GM23248 (cell line): ENCODE results near the gene MRPL46. TPM values are rescaled to one million over a fixed set of nuclear protein-coding genes. Genes with fewer than 3 reads are reported as not detected.

Experiments
- DNase-seq: peaks from one replicate; pipeline ENCODE4 v3.0.0-alpha.2; 2015
- H2AFZ ChIP-seq: fragments of 200-600 bp; sonication (generic); 2 replicates; pipeline ENCODE4 v1.6.1; 2016; ENCODE audit warnings: antibody characterized with exemption
- H3F3A ChIP-seq: fragments of 200-600 bp; sonication (generic); 2 replicates; pipeline ENCODE4 v1.6.1; 2016; ENCODE audit warnings: mild to moderate bottlenecking, antibody characterized with exemption, mixed run types; ENCODE audit not compliant: insufficient read depth
- H3K27ac ChIP-seq: fragments of 200-600 bp; sonication (generic); 2 replicates; pipeline ENCODE4 v1.5.1; 2016; ENCODE audit warnings: mild to moderate bottlenecking
- H3K27me3 ChIP-seq: fragments of 200-600 bp; sonication (generic); replicated peaks from 2 replicates; pipeline ENCODE4 v1.6.1; 2016; ENCODE audit warnings: mild to moderate bottlenecking; ENCODE audit not compliant: insufficient read depth
- H3K36me3 ChIP-seq: fragments of 200-600 bp; sonication (generic); 2 replicates; pipeline ENCODE4 v1.6.1; 2016; ENCODE audit warnings: low read depth, mild to moderate bottlenecking
- H3K4me1 ChIP-seq: fragments of 200-600 bp; sonication (generic); 2 replicates; pipeline ENCODE4 v1.6.1; 2016; ENCODE audit warnings: mild to moderate bottlenecking; ENCODE audit not compliant: insufficient read depth
- H3K4me2 ChIP-seq: fragments of 200-600 bp; sonication (generic); one replicate; pipeline ENCODE4 v1.6.1; 2016; ENCODE audit warnings: mild to moderate bottlenecking; ENCODE audit not compliant: unreplicated experiment
- H3K4me3 ChIP-seq: fragments of 200-600 bp; sonication (generic); 2 replicates; pipeline ENCODE4 v1.5.1; 2016; ENCODE audit warnings: mild to moderate bottlenecking
- H3K79me2 ChIP-seq: fragments of 200-600 bp; sonication (generic); 2 replicates; pipeline ENCODE4 v1.6.1; 2016; ENCODE audit warnings: mild to moderate bottlenecking; ENCODE audit not compliant: insufficient read depth
- H3K9ac ChIP-seq: fragments of 200-600 bp; sonication (generic); 2 replicates; pipeline ENCODE4 v1.6.1; 2016; ENCODE audit warnings: mild to moderate bottlenecking
- H3K9me2 ChIP-seq: fragments of 200-600 bp; sonication (generic); 2 replicates; pipeline ENCODE4 v1.6.1; 2016; ENCODE audit warnings: mixed run types, mild to moderate bottlenecking, moderate library complexity; ENCODE audit not compliant: insufficient read depth
- H3K9me3 ChIP-seq: fragments of 200-600 bp; sonication (generic); one replicate; pipeline ENCODE4 v1.6.1; 2017; ENCODE audit warnings: low read depth
- H4K20me1 ChIP-seq: fragments of 200-600 bp; sonication (generic); 2 replicates; pipeline ENCODE4 v1.6.0; 2016; ENCODE audit not compliant: insufficient read depth
- EZH2 ChIP-seq: fragments of 200-600 bp; sonication (generic); IDR thresholded peaks from 2 replicates; pipeline ENCODE4 v1.6.1; 2018; ENCODE audit warnings: antibody characterized with exemption, mild to moderate bottlenecking; ENCODE audit not compliant: insufficient read depth, poor library complexity, severe bottlenecking
- EZH2phosphoT487 ChIP-seq: fragments of 200-600 bp; sonication (generic); IDR thresholded peaks from 2 replicates; pipeline ENCODE4 v1.6.1; 2018; ENCODE audit warnings: antibody characterized with exemption, moderate library complexity, mild to moderate bottlenecking, low read depth; ENCODE audit not compliant: insufficient read depth
- WGBS, 2 experiments: methylation state at CpG; one replicate each; pipeline ENCODE4 v1.1.6; 2015 to 2017; ENCODE audit warnings: low lambda C conversion rate in 2 of 2, low coverage in 1 of 2; ENCODE audit errors: missing lambda C conversion rate in 2 of 2; 5-methylcytosine and 5-hydroxymethylcytosine counted together
- in situ Hi-C: fragments of 300-500 bp; cut with MboI; formaldehyde crosslinking; loops from 2 replicates; pipeline ENCODE4 v1.15.0; 2020
- polyA plus RNA-seq: library from polyadenylated mRNA; unstranded; fragments of >200 nt; fragmentation: Nextera tagmentation; extraction: Ambion mirVana; gene quantifications from 2 replicates; pipeline ENCODE4 v1.2.1, GENCODE V29; 2016
- total RNA-seq: library from RNA; depleted of rRNA; stranded (reverse); fragments of >200 nt; shearing (Covaris generic); gene quantifications from 2 replicates; pipeline ENCODE4 v1.2.3, GENCODE V29; 2014

Gene MRPL46
- total and polyA plus RNA-seq, 2 experiments from 2014 or later: 14.6 to 38.4 TPM

- no peak overlapping the region for H3K9ac ChIP-seq
- no peaks in the 10 kb centered on the region for H3K79me2 ChIP-seq
- no peaks in the 10 kb centered on the region for H3K9me2 ChIP-seq
- no peaks in the 10 kb centered on the region for H4K20me1 ChIP-seq
- DNase-seq: no peak
- H3F3A ChIP-seq: no peaks in the 10 kb centered on the region
- H2AFZ ChIP-seq: no peak overlapping the region
- H3K4me1 ChIP-seq: no peaks in the 10 kb centered on the region
- H3K4me3 ChIP-seq: no peak overlapping the region
- TF ChIP-seq EZH2 (no peak), EZH2phosphoT487 (no peak)
- in situ Hi-C loops: loop anchor here (25.0 kb wide), 1 partner anchor 171 kb away; the partner anchor contains the start of gene NTRK3
- no peaks in the 10 kb centered on the region for H3K9me3 ChIP-seq
- H3K27ac ChIP-seq: no peak overlapping the region
- H3K4me2 ChIP-seq: no peak overlapping the region
- WGBS, 2 experiments: 65 to 70% methylated on average over 7 of the region's 7 CpGs
- H3K36me3 ChIP-seq: no peaks in the 10 kb centered on the region
- no peaks in the 10 kb centered on the region; the same call in 1 of the 2 replicates for H3K27me3 ChIP-seq
Measured at GRCh38 chr15:88433046-88433685, 34.0 kb downstream of the MRPL46 start.

DNA sequence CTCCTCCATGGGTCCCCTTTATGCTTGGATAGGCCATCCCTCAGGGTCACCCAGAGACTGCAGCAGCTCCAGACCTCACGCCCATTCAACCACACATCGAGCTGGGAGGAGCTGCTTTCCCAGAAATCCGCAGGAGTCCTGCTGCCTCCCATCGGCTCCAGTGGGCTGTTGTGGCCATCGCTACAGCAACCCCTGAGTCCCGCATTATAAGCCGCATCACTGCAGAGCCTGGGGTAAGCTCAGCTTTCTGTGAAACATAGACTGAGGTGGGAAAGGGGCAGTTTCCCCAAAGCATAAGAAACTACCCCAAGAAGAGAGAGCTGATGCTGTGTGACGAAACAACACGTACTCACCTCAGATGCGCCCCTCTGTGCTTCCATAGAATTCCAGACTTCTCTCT is 35.7 kb downstream of the MRPL46 start:
- no peak for DNase-seq
- Histone ChIP-seq H3K79me2 (no peaks in the 10 kb centered on the region), H3K27me3 (peaks cover 10% of the 10 kb centered on the region; the same call in 1 of the 2 replicates), H4K20me1 (no peaks in the 10 kb centered on the region), H3K4me1 (no peaks in the 10 kb centered on the region), H3K9me2 (no peaks in the 10 kb centered on the region), H3K4me3 (no peak overlapping the region), H2AFZ (no peak overlapping the region), H3K4me2 (no peak overlapping the region), H3K9me3 (no peaks in the 10 kb centered on the region), H3K36me3 (no peaks in the 10 kb centered on the region), H3K9ac (no peak overlapping the region), H3F3A (no peaks in the 10 kb centered on the region), H3K27ac (no peak overlapping the region)
- WGBS, 2 experiments: 65 to 66% methylated on average over 10 of the region's 10 CpGs
- in situ Hi-C loops: loop anchor here (25.0 kb wide), 1 partner anchor 169 kb away; the partner anchor contains the start of gene NTRK3
- TF ChIP-seq EZH2 (no peak), EZH2phosphoT487 (no peak)

DNA sequence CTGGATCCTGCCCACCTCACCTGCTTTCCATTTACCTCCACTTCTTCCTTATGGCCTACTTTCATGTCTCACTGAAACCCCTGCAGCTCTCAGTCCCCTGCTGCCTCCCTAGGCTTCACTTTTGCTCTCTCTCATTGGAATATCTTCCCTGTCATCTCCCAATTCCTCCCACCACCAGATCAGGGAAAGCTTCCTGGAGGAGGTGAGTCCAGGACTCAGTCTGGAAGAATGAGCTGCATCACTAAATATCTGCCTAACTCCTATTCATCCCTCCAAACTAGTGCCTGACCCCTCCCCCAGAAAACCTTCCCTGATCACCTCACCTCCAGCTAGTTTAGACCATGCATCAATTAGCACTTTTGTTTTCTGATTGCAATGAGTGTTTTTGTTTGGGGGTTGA is 37.1 kb downstream of the MRPL46 start:
- TF ChIP-seq EZH2 (no peak), EZH2phosphoT487 (no peak)
- H3K4me2 ChIP-seq: no peak overlapping the region
- in situ Hi-C loops: loop anchor here (25.0 kb wide), 1 partner anchor 168 kb away; the partner anchor contains the start of gene NTRK3
- no peak for DNase-seq
- H3K4me3 ChIP-seq: no peak overlapping the region
- no peaks in the 10 kb centered on the region for H3K79me2 ChIP-seq
- peaks cover 22% of the 10 kb centered on the region for H3K27me3 ChIP-seq
- H3K4me1 ChIP-seq: no peaks in the 10 kb centered on the region
- no peaks in the 10 kb centered on the region for H3K9me2 ChIP-seq
- no peaks in the 10 kb centered on the region for H3K9me3 ChIP-seq
- no peak overlapping the region for H3K27ac ChIP-seq
- no peaks in the 10 kb centered on the region for H4K20me1 ChIP-seq
- H3K36me3 ChIP-seq: no peaks in the 10 kb centered on the region
- no peak overlapping the region for H2AFZ ChIP-seq
- no peak overlapping the region for H3K9ac ChIP-seq
- no peaks in the 10 kb centered on the region for H3F3A ChIP-seq

- DNase-seq: no peak
- WGBS, 2 experiments: 52 to 60% methylated on average over 12 of the region's 12 CpGs
- H3K27me3 ChIP-seq: peaks cover 24% of the 10 kb centered on the region
- H3K9me3 ChIP-seq: no peaks in the 10 kb centered on the region
- H3K79me2 ChIP-seq: no peaks in the 10 kb centered on the region
- no peaks in the 10 kb centered on the region for H3F3A ChIP-seq
- H3K4me1 ChIP-seq: no peaks in the 10 kb centered on the region
- no peak for TF ChIP-seq EZH2phosphoT487
- TF ChIP-seq EZH2: no peak
- H4K20me1 ChIP-seq: no peaks in the 10 kb centered on the region
- no peak overlapping the region for H3K9ac ChIP-seq
- no peak overlapping the region for H2AFZ ChIP-seq
- H3K36me3 ChIP-seq: no peaks in the 10 kb centered on the region
- no peaks in the 10 kb centered on the region for H3K9me2 ChIP-seq
- H3K4me2 ChIP-seq: no peak overlapping the region
- in situ Hi-C loops: loop anchor here (25.0 kb wide), 1 partner anchor 167 kb away; the partner anchor contains the start of gene NTRK3
- H3K4me3 ChIP-seq: no peak overlapping the region
- H3K27ac ChIP-seq: no peak overlapping the region
Measured at GRCh38 chr15:88428805-88429605, 38.2 kb downstream of the MRPL46 start.
